ENCODE results near the gene PDE10A.
A peak's percentile ranks its signal among the peaks of the same experiment; 100 is the strongest.
"Not testable (repeated sequence)": the region's sequence is repeated elsewhere in the genome, so short reads cannot be mapped to it uniquely, and the experiment has no call there.

The PDE10A gene

GRCh38 chr6:165586706-165587105, 76.3 kb downstream of the PDE10A start:
- DNase-seq (ENCODE audit: low spot score) = no peak

- no peak for DNase-seq (ENCODE audit: low spot score)
These were observed 78.0 kb downstream of the PDE10A start for GRCh38 chr6:165585060-165585459.

DNA sequence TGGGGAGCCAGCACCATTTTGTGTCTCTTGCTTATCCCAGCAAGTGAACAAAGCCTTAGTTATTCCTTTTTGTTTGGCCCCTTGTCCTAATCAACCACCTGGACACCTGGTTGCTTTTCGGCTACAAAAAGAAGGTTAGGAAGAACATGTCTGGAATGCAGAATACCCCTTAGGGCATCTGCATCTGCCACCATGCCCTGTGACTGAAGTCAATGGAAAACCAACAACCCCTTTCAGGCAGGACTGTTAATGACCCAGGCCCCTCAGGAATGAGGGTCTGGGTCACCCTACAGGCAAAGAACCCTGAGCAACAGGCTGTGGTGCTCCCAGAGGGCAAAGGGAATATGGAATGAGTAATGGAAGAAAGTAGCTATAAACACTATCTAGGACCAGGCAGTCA, 78.5 kb downstream of the PDE10A start:
- no peak for DNase-seq (ENCODE audit: low spot score)

GRCh38 chr6:165581678-165582077, 81.4 kb downstream of the PDE10A start:
- DNase-seq (ENCODE audit: low spot score) = no peak

DNA sequence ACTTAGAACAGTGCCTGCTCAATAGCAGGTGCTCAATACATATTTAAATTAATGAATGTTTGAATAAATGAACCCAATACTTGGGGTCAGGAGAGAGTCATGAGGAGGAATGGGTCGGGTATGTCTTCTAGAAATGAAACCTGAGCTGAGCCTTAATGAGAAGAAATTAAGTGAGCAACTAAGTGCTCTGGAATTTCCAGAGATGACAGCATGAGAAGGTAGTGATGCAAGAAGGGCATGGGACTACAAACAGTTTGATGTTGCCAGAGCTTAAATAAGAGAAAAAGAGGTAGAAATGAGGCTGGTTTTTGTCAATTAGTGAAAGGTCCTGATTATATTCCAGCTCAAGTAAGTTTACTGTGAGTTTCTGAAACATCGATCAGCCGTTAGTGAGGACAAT, 82.9 kb downstream of the PDE10A start:
- no peak for DNase-seq (ENCODE audit: low spot score)

DNA sequence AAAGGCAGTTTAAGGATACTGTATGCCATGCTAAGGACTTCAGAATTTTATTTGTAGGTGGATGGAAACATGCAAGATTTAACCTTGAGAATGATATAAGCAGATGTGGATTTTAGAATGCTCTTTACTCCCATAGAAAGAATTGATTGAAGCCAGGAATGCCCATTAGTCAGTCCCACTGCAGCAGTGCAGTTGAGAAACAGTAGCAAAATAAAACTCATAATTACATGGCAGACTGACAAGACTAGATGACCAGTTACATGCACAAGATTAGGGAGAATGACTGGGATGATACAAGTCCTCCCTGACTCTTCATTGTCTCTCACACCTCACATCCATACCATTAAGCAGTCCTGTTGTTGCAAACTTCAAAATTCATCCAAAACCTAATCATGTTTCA, 83.9 kb downstream of the PDE10A start:
- DNase-seq (ENCODE audit: low spot score) = no peak

DNA sequence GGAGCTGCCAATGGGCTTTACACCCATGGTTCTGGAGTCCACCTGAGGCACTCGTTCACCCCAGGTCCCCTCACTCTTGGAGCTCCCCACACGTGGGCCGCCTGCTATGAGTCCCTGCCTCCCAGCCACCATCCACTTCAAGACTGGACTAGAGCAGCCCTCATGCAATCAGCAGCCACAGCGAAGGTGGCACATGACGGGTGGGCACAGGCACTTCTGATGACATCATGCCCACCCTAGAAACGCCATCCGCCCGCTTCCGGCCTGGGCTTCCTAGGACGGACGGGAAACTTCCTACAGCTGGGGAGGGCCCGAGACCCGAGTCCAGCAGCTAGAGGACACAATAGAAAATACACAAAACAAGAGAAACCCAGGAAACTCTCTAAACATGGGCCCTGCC, 85.5 kb downstream of the PDE10A start:
- DNase-seq (ENCODE audit: low spot score) = no peak

DNA sequence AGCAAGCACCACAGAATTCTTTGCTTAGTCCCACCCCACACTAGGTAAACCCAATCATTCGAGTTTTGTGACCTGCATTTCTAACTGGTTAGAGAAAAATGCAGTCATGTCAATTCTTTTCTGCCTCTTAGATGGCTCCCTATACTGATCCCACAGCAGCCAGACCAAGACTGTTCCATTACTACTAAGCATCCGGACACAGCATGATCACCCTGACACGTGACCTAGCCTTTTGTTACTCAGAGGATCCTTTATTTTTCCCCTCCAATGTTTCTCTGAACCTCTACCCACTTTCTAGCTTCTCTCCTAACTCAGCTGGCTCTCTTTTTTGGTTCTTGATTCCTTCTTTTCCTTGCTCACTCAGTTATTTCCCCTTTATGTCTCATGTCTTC, 87.9 kb downstream of the PDE10A start:
- DNase-seq (ENCODE audit: low spot score) = no peak

DNA sequence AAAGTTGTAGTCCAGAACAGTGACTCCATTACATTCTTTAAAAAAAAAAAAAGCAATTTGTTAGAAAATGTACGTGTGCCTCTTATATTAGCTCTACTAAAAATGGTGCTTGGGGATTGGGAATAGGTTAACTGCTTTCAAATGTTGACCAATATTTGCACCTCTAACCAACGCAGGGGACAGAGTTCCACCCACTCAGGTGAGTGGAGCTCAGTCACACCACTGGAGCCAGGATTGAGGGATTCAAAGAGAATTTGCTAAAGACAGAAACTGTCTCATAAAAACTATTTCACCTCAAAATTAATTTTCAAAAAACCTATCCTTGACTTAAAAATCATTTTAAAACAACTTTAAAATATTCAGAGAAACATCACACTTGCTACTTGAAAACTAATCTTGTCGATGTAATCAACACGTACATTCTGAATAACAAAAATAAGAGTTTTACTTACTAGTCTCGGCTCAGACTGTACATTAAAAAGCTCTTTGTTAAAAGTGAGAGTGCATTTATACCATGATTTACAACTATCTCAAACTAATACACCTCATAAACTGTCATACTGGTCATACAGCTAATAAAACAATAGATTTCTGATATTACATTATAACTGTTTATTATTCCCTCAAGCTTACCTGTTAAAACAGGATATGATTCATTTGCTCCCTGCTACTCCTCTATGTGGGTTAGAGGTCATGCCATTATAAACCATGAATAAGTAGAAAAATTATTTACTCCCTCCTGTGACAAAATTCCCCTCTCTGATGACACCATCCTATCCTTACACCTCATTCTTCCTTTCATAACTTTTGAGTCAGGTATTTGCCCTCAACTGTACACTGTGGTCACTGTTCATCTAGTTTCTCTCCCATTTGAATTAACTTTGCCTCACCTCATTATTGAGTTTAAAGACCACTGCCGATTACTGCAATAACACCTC, 88.6 kb downstream of the PDE10A start:
- DNase-seq (ENCODE audit: low spot score) = no peak

GRCh38 chr6:165573671-165574070, 89.4 kb downstream of the PDE10A start:
- DNase-seq (ENCODE audit: low spot score) = peak; percentile 24

DNA sequence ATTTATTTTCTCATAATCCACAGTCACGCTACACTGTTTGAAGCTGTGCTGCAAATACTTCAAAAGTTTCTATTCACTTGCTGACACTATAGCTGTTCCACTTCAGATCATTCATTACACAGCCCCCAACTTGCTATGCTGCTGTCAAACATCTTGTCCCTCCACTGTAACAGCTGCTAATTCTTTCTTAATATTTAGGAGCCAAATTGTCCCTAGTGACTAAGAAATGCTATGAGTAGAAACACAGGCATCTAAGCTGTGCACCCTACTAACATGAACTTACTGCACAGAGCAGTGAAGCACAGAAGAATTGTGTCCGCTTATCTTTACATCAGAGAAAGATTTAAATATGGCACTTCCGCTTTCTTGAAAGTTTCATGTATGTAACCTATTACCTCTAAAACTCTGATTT, 91.3 kb downstream of the PDE10A start:
- no peak for DNase-seq (ENCODE audit: low spot score)

DNA sequence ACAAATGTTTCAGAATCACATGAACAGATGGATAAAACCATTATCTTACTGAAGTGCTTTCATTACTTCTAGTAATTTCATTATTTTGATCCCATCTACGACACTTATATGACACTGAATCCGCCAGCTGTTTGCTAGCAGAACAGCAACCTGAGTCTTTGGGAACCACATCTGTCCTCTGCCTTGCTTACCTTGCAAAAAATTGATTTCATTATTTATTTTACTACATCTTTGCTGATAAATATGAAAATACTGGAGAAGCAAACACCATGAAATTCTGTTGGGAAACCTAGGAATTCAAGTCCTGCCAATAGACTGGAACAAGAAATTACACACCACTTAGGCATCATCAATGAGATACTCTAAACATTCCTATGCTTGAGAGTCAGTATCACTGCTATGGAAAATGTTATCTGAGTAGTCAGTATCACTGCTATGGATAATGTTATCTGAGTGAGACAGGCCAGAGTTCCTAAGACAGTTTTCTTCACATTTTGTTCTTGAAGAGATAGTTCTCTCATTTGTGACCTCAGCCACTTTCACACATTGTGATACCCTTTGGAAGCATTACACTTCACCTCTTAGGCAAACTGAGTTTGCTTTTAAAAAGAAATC, 91.9 kb downstream of the PDE10A start:
- DNase-seq (ENCODE audit: low spot score) = no peak

GRCh38 chr6:165568326-165568725, 94.7 kb downstream of the PDE10A start:
- DNase-seq (ENCODE audit: low spot score) = no peak

- DNase-seq (ENCODE audit: low spot score) = no peak
These were observed 96.8 kb downstream of the PDE10A start for GRCh38 chr6:165566088-165566828.

DNA sequence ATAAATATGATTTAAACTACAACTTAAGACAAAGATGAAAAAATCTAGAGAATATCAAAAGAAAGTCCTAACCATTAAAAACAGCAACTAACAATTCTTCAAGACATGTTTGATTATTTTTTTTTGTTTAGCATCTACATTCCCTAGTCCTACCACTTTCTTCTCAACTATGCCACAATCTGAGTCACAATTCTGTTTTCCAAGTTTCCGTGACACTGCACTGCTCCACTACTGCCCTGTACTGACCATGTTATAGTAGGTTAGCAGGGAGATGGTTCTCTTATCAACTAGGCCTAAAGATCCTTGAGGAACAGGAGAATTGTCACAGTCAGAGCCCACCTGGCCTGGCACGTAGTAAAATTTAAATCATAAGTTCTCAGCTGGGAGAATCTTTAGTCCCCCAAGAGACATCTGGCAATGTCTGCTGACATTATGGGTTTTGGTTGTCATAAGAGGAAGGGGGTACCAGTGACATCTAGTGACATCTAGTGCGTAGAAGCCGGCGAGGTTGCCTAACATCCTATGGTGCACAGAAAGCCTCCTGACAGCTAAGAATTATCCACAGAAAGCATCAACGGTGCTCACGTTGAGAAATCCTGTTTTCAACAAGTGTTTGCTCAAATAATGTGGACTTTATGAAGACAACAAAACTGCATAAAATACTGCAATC, 100.5 kb downstream of the PDE10A start:
- no peak for DNase-seq (ENCODE audit: low spot score)

GRCh38 chr6:165559632-165560031, 103.4 kb downstream of the PDE10A start:
- DNase-seq (ENCODE audit: low spot score) = no peak

GRCh38 chr6:165558097-165558496, 104.9 kb downstream of the PDE10A start:
- not testable (repeated sequence) for DNase-seq (ENCODE audit: low spot score)

DNA sequence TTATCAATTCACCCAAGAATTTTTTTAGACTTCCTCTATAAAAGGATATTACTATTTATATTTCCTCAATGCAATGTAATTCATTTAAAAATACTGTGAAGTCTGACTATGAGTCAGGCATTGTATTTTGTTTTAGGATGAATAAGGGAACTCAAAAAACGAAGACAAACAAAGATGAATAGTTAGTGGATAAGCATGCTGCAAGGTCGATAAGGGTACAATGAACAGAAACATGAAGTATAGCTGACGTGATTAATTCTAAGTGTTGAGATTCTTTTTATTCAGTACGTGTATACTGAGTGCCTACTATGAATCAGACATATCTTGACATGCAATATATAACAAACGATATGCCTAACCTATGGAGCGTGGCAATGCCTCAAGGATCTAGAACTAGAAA, 105.4 kb downstream of the PDE10A start:
- DNase-seq (ENCODE audit: low spot score) = no peak

DNA sequence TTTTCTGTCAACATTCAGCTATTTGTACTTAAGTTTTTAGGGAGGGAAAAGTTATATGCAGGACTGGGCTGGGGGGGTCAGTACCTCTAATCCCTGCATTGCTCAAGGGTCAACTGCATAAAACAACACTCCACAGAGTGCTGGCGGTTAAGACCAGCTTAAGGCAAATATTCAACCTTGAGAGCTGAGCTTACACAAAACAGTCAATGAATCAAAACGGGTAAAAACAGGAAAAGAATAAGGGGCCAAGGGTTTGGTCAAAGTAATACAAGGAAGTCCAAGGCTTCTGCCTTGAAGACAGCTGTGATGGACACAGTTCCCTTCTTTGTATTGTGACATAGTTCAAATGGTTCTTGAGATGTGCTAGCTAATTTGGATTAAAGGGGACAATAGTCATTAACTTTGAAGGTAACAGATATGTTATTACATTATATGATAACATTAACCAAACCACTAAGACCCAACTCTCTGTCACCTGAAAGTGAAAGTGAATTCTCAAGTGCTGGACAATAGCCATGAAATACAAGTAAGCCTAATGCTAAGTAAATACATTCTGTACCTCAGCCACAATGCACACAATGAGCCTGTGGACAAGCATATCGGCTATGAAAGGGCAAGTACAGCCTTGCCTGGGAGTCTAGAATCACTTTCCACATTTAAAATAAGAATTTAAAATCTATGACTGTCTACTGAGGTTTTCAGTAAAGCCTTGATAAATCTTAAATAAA, 106.8 kb downstream of the PDE10A start:
- DNase-seq (ENCODE audit: low spot score) = no peak

- DNase-seq (ENCODE audit: low spot score) = not testable (repeated sequence)
These were observed 108.4 kb downstream of the PDE10A start for GRCh38 chr6:165554644-165555043.

GRCh38 chr6:165552248-165552736, 110.7 kb downstream of the PDE10A start:
- DNase-seq (ENCODE audit: low spot score) = peak; percentile 12

Measured in cerebellar cortex (tissue), 1 donor.